Stimulated activated CD8-positive, alpha-beta memory T cell treated with anti-CD3 and anti-CD28 coated beads, Interleukin-4, amount 100 ng/mL, for 4 hours (primary cell): ENCODE data around the gene NUP205.
"Not testable (repeated sequence)": the region's sequence is repeated elsewhere in the genome, so short reads cannot be mapped to it uniquely, and the experiment has no call there.

Experiments
- DNase-seq, 2 donors: peaks; one replicate each; pipeline ENCODE4 v3.0.0-alpha.2; 2020; ENCODE audit warnings: low read depth in 2 of 2, low spot score in 1 of 2

Gene NUP205

GRCh38 chr7:135664046-135664589 is 106.4 kb downstream of the NUP205 start:
- no peak for DNase-seq

DNA sequence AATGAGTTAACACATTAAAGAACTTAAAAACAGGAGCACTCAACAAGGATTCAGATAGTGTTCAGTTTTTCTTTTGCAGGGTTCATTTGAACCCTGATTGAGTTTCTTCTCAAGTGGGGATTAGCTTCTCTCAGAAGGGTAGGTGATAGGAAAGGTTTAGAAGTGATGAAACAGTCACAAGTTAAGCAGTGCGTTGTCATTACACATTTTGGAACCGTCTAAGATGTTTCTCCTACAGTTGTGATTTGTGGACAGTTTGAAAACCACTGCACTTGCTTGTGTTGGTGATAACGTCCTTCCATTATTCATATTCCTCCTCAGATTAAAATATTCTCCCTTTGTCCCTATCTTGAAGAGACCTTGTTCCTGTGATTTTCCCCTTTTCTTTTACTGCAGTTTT is 107.3 kb downstream of the NUP205 start:
- DNase-seq, result no peak

GRCh38 chr7:135666156-135666555 is 108.4 kb downstream of the NUP205 start:
- DNase-seq, result no peak

DNA sequence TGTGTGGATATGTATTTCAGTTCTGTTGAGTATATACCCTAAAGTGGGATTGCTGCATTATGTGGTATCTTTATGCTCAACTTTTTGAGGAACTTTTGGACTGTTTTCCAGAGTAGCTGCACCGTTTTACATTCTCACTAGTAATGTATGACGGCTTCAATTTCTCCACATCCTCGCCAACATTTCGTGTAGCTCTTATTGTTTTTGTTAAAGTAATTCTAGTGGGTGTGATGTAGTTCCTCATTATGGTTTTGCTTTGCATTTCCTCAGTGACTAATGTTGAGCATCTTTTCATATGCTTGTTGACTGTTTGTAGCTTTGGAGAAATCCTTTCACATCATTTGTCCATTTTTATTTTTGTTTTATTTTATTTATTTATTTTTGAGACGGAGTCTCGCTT is 109.1 kb downstream of the NUP205 start:
- DNase-seq, result no peak

DNA sequence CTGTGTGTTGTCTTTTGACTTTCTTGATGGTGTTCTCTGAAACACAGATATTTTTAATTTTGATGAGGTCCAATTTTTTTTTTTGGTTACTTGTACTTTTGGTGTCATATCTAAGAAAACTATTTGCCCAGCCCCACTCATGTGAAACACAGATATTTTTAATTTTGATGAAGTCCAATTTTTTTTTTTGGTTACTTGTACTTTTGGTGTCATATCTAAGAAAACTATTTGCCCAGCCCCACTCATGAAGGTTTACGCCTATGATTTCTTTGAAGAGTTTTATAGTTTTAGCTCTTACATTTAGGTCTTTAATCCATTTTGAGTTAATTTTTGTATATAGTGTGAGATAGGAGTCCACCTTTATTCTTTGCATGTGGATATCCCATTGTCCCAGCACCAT is 109.9 kb downstream of the NUP205 start:
- DNase-seq, result not testable (repeated sequence)

DNA sequence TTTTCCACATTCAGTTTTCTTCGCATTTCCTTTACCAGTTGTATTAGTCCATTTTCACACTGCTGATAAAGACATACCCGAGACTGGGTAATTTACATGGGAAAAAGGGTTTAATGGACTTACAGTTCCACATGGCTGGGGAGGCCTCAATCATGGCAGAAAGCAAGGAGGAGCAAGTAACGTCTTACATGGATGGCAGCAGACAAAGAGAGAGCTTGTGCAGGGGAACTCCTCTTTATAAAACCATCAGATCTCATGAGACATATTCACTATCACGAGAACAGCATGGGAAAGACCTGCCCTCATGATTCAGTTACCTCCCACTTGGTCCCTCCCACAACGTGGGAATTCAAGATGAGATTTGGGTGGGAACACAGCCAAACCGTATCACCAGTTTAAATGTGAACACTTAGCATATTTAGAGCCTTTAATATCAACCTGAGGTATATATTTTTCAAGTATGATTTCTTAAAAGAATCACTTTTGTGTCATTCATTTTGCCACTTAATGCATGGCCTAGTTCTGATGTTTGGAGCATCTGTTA is 111.2 kb downstream of the NUP205 start:
- not testable (repeated sequence) for DNase-seq

DNA sequence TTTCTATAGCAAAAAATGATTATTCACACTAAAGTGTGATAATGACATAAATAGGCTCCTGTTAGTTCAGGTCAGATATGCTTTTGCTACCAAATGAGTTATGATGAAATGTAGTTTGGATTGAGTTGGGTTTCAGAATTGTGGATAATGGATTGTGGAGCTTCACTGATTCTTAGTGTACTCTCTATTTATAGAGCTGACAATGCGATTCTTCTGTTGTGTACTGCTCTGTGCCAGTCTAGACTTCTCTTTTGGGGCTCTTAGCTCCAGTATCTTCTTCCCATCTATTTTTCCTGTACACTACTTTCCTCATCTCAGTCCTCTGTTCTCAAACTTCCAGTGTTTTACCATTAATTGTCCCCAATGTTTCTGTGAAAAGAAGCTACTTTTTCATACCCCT is 112.1 kb downstream of the NUP205 start:
- DNase-seq, result no peak

DNA sequence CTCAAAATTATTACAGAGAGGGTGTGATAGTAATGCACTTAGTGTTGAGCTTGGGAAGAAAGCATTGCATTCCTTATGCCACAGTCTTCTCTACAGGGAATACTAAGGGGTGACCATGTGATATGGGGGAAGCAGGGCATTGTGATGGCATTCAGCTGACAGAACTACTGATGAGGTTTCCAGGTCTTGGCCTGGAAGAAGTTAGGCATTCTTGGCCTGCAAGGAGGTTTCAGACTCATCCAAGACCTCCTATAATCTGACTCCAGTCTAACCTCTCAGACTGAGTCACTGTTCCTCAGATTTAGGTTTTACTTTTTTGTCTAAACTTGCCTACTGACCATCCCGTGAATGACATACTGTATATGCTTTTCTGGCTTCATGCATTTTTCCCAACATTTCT is 112.5 kb downstream of the NUP205 start:
- no peak for DNase-seq

GRCh38 chr7:135672560-135673359 is 115.0 kb downstream of the NUP205 start:
- no peak for DNase-seq

DNA sequence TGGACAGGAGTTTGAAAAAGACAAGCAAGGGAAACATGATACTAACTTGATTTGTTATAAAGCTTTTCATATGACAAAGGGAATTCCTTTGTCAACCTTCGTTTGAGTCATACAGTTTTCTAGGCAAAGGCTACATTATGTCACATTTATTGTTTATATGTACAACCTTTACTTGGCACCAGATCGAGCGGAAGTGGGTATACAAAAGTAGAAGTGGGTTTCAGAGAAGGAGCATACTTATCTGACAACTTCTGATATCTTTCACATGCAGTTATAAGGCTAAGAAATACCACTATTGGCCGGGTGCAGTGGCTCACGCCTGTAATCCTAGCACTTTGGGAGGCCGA is 115.6 kb downstream of the NUP205 start:
- DNase-seq, result no peak

GRCh38 chr7:135678612-135679575 is 121.2 kb downstream of the NUP205 start:
- no peak for DNase-seq

GRCh38 chr7:135681762-135682161 is 124.0 kb downstream of the NUP205 start:
- no peak for DNase-seq

- no peak for DNase-seq
Measured at GRCh38 chr7:135682191-135682590, 124.5 kb downstream of the NUP205 start.

GRCh38 chr7:135683609-135684008 is 125.9 kb downstream of the NUP205 start:
- no peak for DNase-seq

DNA sequence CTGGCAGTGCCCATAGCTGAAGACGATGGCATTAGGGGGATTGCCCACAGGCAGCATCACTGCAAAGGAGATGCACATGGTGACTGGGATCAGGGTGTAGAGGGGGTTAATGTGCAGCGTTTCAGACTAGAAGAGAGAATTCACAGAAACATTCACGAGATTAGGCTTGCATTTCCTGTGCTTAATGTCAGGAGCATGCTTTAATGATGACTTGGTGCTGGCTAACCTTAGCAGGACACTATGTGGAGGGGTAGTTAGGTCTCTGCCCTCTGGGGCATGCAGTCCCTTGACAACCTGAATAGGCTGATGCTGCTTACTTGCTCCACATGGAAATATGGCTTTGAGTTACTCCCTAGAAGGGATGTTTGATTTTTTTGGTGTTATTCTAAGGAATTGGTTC is 126.4 kb downstream of the NUP205 start:
- DNase-seq, result no peak

- no peak for DNase-seq
Measured at GRCh38 chr7:135684699-135685098, 127.0 kb downstream of the NUP205 start.

DNA sequence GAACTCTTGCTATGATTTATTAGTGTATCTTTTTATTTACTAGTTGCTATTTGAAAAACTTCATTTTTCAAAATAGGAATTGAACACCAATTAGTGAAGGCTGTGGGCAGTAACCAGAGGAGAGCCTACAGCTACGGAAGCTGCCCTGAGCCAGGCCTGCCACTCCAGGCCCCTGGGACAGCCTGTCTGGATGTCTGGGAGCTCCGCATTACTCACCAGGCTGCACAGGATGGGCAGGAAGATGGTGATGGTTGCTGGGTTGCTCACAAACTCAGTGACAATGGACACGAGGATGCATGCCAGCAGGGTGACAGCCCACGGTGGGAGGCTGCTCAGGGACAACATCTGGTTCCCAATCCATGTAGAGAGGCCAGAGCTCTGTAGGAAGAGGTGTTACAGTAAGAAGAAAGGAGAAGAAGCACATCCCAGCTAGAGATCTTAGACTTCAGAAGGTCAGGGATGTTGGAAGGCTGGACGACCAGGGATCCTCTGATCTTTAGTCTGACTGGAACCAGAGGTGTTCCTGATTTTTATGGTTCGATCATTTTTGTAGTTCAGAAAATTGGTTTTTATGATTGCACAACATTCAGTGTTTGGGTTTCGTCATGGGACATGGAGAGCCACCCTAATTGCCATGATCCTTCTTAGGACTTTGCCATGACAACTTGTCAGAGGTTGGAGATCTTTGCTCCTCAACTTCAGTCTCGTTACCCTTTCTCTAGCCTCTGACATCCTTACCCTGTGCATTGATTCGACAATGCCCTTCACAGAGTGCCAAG is 127.8 kb downstream of the NUP205 start:
- DNase-seq, result no peak

DNA sequence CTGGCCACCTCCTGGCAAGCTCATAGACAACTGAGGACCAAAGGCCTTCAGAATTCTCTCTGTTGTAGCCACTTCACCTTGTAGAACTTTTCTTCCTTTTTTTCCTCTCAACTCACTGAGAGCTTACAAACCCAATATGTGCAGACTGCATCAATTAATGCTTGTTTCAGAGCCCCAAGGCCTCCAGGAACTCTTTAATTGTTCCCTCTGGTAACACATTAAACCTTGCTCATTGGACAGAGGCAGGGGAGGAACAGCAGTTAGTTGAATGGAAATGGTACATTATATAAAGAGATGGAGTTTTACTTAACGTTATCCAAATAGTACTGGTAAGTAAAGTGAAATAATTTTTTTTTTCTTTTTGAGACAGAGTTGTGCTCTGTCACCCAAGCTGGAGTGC is 129.7 kb downstream of the NUP205 start:
- no peak for DNase-seq

- no peak for DNase-seq
Measured at GRCh38 chr7:135690566-135690965, 132.8 kb downstream of the NUP205 start.

GRCh38 chr7:135692055-135692454 is 134.3 kb downstream of the NUP205 start:
- DNase-seq, result no peak

DNA sequence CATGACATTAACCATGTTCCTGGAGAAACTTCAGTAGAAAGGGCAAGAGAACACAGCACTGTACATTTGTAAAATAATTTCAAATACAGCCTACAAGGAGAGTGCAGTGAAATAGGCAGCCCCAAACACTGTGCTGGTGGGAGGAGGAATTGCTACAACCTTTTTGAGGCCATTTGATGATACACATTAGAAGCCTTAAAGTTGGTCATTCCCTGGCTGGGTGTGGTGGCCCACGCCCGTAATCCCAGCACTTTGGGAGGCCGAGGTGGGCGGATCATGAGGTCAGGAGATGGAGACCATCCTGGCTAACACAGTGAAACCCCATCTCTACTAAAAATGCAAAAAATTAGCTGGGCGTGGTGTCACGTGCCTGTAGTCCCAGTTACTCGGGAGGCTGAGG is 134.9 kb downstream of the NUP205 start:
- DNase-seq, result not testable (repeated sequence)
